Measurements from ENCODE around the gene MOXD1. TPM values are rescaled to one million over a fixed set of nuclear protein-coding genes. Genes with fewer than 3 reads are reported as not detected.

The MOXD1 gene
- total RNA-seq, 1 experiment from 2014 or later, result 1.3 TPM

- DNase-seq, result no peak
- H3K9me2 ChIP-seq (ENCODE audit: insufficient read depth), result no peaks in the 10 kb centered on the region
- H3K9me3 ChIP-seq (ENCODE audit: insufficient read depth, low read depth), result peaks cover 3% of the 10 kb centered on the region; the same call in 1 of the 2 replicates
- no peaks in the 10 kb centered on the region for H3K79me2 ChIP-seq (ENCODE audit: low read depth)
- no peak for TF ChIP-seq CTCF (conservative IDR thresholded peaks at IDR 0.05)
- TF ChIP-seq EZH2 (IDR thresholded peaks at IDR 0.05; ENCODE audit: low read depth), result no peak
- H3K27ac ChIP-seq, result no peak overlapping the region
- H3K4me1 ChIP-seq (replicated peaks; ENCODE audit: insufficient read depth), result no peaks in the 10 kb centered on the region
- intact Hi-C loops (cut with micrococcal nuclease; ENCODE audit: unreplicated experiment), result loop anchor here (2.0 to 10.0 kb wide), 2 partner anchors 91 to 477 kb away; no protein-coding TSS in a partner anchor
- H3K4me3 ChIP-seq, result no peak overlapping the region
- BruUV-seq (replicated peaks), result no TSS peak
- H3F3A ChIP-seq (ENCODE audit: insufficient read depth, low read depth), result no peaks in the 10 kb centered on the region
- no peaks in the 10 kb centered on the region for H3K36me3 ChIP-seq (ENCODE audit: low read depth)
- ChIA-PET CTCF (interaction anchor here (1.4 kb wide), 1 partner anchor 112 kb away, joined by 4 read pairs; no protein-coding TSS in a partner anchor), POLR2A (ENCODE audit: unreplicated experiment) (no interaction called here)
- no peak overlapping the region for H3K4me2 ChIP-seq
- no peak overlapping the region for H2AFZ ChIP-seq
- no peaks in the 10 kb centered on the region for H3K27me3 ChIP-seq (ENCODE audit: insufficient read depth, low read depth)
- no peaks in the 10 kb centered on the region for H4K20me1 ChIP-seq (ENCODE audit: insufficient read depth)
These were observed 9.6 kb downstream of the MOXD1 start for GRCh38 chr6:132391391-132392269.

- H3K4me1 ChIP-seq (replicated peaks; ENCODE audit: insufficient read depth), result no peaks in the 10 kb centered on the region
- no peak overlapping the region for H3K4me3 ChIP-seq
- POLR2A ChIA-PET (ENCODE audit: unreplicated experiment), result no interaction called here
- DNase-seq, result no peak
- CTCF ChIA-PET, result interaction anchor here (1.4 kb wide), 1 partner anchor 110 kb away, joined by 4 read pairs; no protein-coding TSS in a partner anchor
- no peak overlapping the region for H2AFZ ChIP-seq
- intact Hi-C loops (cut with micrococcal nuclease; ENCODE audit: unreplicated experiment), result loop anchor here (10.0 kb wide), 1 partner anchor 476 kb away; no protein-coding TSS in a partner anchor
- no peaks in the 10 kb centered on the region for H3K9me2 ChIP-seq (ENCODE audit: insufficient read depth)
- BruUV-seq (replicated peaks), result no TSS peak
- H3K27me3 ChIP-seq (ENCODE audit: insufficient read depth, low read depth), result no peaks in the 10 kb centered on the region
- TF ChIP-seq CTCF (conservative IDR thresholded peaks at IDR 0.05), result no peak
- no peak for TF ChIP-seq EZH2 (IDR thresholded peaks at IDR 0.05; ENCODE audit: low read depth)
- H3K9me3 ChIP-seq (ENCODE audit: insufficient read depth, low read depth), result peaks cover 3% of the 10 kb centered on the region; the same call in 1 of the 2 replicates
- H3K4me2 ChIP-seq, result no peak overlapping the region
- no peaks in the 10 kb centered on the region for H3K79me2 ChIP-seq (ENCODE audit: low read depth)
- no peaks in the 10 kb centered on the region for H4K20me1 ChIP-seq (ENCODE audit: insufficient read depth)
- H3F3A ChIP-seq (ENCODE audit: insufficient read depth, low read depth), result no peaks in the 10 kb centered on the region
- no peak overlapping the region for H3K27ac ChIP-seq
- H3K36me3 ChIP-seq (ENCODE audit: low read depth), result no peaks in the 10 kb centered on the region
These were observed 10.8 kb downstream of the MOXD1 start for GRCh38 chr6:132390451-132390850.

GRCh38 chr6:132390017-132390416, 11.3 kb downstream of the MOXD1 start:
- CTCF ChIA-PET, result no interaction called here
- TF ChIP-seq CTCF (conservative IDR thresholded peaks at IDR 0.05), result no peak
- no peak for TF ChIP-seq EZH2 (IDR thresholded peaks at IDR 0.05; ENCODE audit: low read depth)
- Histone ChIP-seq H4K20me1 (ENCODE audit: insufficient read depth) (no peaks in the 10 kb centered on the region), H2AFZ (no peak overlapping the region), H3F3A (ENCODE audit: insufficient read depth, low read depth) (no peaks in the 10 kb centered on the region), H3K4me2 (no peak overlapping the region), H3K36me3 (ENCODE audit: low read depth) (no peaks in the 10 kb centered on the region), H3K9me3 (ENCODE audit: insufficient read depth, low read depth) (peaks cover 3% of the 10 kb centered on the region; the same call in 1 of the 2 replicates), H3K27ac (no peak overlapping the region), H3K27me3 (ENCODE audit: insufficient read depth, low read depth) (no peaks in the 10 kb centered on the region), H3K4me1 (replicated peaks; ENCODE audit: insufficient read depth) (no peaks in the 10 kb centered on the region), H3K4me3 (no peak overlapping the region), H3K79me2 (ENCODE audit: low read depth) (no peaks in the 10 kb centered on the region), H3K9me2 (ENCODE audit: insufficient read depth) (no peaks in the 10 kb centered on the region)
- POLR2A ChIA-PET (ENCODE audit: unreplicated experiment), result no interaction called here
- DNase-seq, result no peak
- intact Hi-C loops (cut with micrococcal nuclease; ENCODE audit: unreplicated experiment), result loop anchor here (10.0 kb wide), 1 partner anchor 475 kb away; no protein-coding TSS in a partner anchor
- BruUV-seq (replicated peaks), result no TSS peak
